Right ventricle myocardium superior (tissue), 1 donor: ENCODE measurements around the gene ZIK1. TPM values are rescaled to one million over a fixed set of nuclear protein-coding genes. Genes with fewer than 3 reads are reported as not detected.
A peak's percentile ranks its signal among the peaks of the same experiment; 100 is the strongest.

Experiments used
- ATAC-seq: fragments of 200-7000 bp; cut with Tn5 transposase; one replicate; pipeline ENCODE4 v1.9.1; 2020; ENCODE audit warnings: mild to moderate bottlenecking; ENCODE audit not compliant: poor library complexity
- DNase-seq: peaks from one replicate; pipeline ENCODE4 v3.0.0-alpha.2; 2020
- intact Hi-C: fragments of 100-400 bp; cut with DNase I; formaldehyde crosslinking; loops from one replicate; pipeline ENCODE4 v1.11.2; 2022
- long read RNA-seq: library from polyadenylated mRNA; unstranded; transcript quantifications from one replicate; pipeline ENCODE4 v2.0.0, GENCODE V29; 2021
- total RNA-seq: library from RNA; stranded (reverse); fragmentation: NEBNext Ultra II Directional; extraction: Animal tissue kit (Norgen Biotek cat#: 25700); gene quantifications from one replicate; pipeline ENCODE4 v1.2.1, GENCODE V29; 2021
- donor health status: DM: no; HTN: yes; CAD: no; lungs with severe emphysema.

Gene ZIK1
- total RNA-seq, result 3.8 TPM
- long read RNA-seq, partial matches to known transcripts, result 0 of 2 reads
- long read RNA-seq, other reads (novel, unspliced or antisense), result 2 of 2 reads

DNA sequence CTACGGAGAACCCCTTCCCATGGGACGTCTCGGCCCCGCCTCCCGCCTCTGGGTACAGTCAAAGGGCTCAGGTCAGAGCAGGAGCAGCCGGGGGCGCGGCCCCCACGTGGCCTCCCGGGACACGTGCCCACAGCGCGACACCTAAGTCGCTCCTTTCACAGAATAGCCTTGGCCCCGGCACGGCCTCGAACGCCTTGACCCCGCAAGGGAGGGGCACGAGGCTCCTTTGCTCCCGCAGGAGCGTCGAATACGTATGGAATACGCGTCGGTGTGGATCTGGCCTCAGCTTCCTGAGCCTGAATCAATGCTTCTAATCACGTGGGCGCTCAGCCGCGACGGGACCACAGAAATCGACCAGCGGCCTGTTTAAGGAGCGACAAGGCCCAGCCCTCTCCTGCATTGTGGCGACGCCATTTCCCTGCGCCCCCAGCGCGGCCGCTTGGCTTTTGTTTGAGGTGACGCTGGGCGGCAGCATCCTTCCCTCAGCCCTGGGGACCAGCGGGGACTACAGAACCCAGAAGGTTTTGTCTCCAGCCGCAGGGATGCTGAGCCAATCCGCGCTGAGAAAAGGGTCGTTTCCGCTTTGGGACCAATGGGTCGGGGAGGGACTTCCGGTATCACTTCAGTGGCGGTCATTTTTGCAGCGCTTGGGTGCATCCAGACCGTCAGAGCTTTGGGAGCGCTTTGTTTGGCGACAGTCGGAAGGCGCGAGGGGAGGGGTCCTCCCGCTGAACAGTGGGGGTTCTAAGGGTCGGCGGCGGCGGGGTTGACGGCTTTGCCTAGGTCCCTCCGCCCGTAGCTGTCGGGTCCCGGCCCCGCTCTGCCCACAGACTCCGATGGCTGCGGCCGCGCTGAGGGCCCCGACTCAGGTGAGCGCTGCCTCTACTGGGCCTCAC, at the start of gene ZIK1:
TSS of gene ZIK1 (plus strand) at position 625 of the 896 bp plus-strand sequence. CDS start at position 837, 212 bp downstream.
- ATAC-seq, result peak; percentile 95
- intact Hi-C loops, result no loop called here
- DNase-seq, result peak; percentile 93

DNA sequence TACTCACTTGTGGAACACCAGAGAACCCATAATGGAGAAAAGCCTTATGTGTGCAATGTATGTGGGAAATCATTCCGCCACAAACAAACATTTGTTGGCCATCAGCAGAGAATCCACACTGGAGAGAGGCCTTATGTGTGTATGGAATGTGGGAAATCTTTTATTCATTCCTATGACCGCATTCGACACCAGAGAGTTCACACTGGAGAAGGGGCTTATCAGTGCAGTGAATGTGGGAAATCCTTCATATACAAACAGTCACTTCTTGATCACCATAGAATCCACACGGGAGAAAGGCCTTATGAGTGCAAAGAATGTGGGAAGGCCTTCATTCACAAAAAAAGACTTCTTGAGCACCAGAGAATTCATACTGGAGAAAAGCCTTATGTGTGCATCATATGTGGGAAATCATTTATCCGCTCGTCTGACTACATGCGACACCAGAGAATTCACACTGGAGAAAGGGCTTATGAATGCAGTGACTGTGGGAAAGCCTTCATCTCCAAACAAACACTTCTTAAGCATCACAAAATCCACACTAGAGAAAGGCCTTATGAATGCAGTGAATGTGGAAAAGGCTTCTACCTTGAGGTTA, 45.9 kb upstream of the ZIK1 start:
- DNase-seq, result no peak
- intact Hi-C loops, result no loop called here
- no peak for ATAC-seq

DNA sequence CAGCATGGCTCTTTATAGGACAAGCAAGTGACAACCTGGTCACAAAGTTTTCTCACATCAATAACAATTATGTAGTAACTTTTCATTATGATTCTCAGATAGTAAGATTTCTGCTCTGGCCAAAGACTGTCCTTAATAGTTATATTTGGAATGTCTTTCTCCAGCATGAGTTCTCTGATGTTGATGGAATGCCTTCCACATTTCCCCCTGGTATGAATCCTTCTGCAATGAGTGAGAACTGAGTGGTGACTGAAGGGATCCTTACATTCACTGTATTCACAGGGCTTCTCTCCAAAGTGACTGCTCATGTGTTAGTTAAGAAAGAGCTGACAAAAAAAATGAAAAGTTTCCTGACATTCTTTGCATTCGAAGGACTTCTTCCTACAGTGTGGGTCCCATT, 37.4 kb upstream of the ZIK1 start:
- DNase-seq, result no peak
- intact Hi-C loops, result no loop called here

DNA sequence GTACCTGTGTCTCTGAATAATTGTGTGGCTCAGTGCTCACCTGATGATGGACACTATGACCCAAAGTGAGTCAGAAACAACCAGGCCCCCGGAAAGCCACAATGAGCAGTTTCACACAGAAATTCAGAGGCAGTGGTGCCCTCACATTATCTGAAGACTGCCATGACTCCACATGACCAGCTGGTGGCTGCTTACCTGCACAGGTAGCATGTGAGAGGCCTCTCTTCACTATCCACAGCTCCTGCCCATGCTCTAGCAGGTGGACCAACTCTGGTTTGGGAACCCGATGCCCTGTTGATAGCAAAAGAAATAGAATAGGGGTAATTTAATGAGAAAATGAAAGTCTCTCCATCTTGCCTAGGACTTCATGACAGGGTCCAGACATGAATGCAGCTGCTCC, 31.5 kb upstream of the ZIK1 start:
- ATAC-seq, result no peak

More for the DNA sequence above, 37.4 kb upstream of the ZIK1 start:
- ATAC-seq, result no peak

DNA sequence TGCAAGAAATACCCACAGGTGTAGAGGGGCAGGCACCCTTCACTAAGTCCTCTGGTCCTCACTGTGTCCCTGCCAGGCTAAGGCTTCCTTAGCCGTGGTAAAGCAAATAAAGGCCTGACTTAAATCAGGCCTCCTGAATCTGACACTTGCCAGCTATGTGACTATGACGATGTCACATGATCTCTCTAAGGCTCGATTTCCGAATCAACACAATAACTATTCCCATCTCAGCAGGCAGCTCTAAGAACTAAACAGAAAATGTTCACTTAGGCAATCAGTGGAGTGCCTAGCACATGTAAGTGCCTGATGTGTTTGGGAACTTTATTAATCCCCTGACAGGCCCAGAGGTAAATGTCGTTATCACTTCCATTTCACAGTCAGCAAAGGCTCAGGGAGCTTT, 26.3 kb upstream of the ZIK1 start:
- intact Hi-C loops, result no loop called here
- DNase-seq, result no peak
- no peak for ATAC-seq

More for the DNA sequence above, 31.5 kb upstream of the ZIK1 start:
- no peak for DNase-seq
- intact Hi-C loops, result no loop called here

DNA sequence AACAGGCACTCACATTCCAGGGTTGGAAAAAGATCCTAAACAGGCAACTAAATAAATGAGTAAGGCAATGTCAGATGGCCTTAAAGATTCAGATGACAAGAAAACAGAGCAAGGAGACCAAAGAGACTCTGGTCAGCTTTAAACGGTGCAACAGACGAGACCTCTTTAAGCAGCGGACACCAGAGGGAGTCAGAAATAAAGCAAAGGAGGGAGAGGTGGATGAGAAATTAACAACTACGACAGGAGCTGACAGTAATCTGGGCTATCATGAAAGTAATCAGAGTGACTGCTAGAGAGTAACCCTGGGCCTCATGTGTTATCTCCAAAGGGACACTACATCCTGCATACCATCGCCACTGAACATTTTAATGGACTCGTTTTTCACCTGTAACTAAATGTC, 25.4 kb upstream of the ZIK1 start:
- DNase-seq (no peak), ATAC-seq (peak; percentile 14)
- intact Hi-C loops, result no loop called here

DNA sequence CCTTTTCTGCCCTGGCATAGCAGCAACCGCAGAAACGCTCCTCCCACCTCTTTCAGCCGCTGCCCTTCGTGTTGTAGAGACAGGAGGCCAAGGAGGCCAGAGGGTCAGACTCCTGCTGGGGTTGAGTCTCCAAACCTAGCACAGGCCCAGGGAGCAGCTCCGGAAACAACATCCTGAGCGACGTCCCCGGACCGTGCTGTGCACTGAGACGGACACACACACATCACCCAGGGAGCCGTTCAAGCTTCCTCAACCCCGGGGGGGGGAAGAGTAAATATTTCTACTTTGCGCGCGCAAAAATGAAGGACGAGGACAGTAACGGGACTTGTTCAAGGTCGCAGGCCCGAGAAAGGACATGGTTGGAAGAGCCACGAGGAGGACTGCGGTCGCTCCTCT, 24.9 kb upstream of the ZIK1 start:
- peak; percentile 60 for ATAC-seq
- DNase-seq, result peak; percentile 46
- intact Hi-C loops, result no loop called here

DNA sequence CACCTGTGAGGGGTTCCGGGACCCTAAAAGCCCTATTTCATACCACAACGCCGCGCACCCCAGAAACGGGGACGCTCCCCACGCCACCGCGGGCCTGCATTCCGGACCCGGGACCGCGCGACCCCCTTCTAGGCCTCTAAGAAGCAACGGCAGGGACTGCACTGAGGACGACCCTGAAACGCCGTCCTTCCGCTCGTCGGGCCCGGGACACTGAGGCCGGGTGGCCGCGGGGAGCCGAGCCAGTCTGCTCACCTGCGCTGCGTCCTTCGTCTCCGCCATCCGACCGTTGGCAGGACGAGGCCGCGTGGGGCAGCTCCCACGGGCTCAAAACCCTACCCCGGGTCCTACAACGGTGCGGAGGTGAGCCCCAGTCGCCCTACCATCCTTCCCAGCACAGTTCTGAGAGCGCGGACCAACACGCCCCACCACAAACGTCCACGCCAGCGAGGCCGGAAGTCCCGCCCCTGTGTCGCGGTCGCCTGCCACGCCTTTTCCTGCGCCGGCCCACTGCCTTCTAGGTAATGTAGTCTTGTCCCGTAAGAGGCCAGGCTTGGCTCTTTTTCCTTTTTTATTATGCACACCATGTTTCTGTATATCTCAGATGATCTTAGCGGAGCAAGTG, 24.4 kb upstream of the ZIK1 start, which contains the start of gene ZNF550:
TSS of gene ZNF550 (minus strand) at position 460 of the 622 bp plus-strand sequence. CDS start at position 279, 181 bp downstream.
- ATAC-seq (peak; percentile 99), DNase-seq (peak; percentile 96)
- intact Hi-C loops, result no loop called here

DNA sequence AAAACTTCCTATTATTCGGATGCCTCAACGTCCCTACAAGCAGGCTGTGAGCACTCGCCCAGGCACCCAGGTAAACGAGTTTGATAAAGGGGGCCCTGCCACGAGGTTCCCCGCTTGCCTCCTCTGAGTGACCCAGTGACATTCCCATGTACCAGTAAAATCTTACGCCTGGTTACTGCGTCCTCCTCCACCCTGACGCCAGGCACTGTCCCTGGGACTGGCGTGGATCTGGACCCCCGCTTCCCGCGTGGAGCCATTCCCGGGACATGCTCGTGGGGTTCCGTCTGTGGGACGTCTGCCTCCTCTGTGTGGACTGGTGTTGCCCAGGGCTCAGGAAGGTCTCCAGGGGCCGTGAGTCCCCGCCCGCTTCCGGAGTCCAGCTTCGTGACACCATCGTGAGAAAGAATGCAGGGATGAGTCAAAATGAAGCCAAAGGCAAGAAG, 23.9 kb upstream of the ZIK1 start:
- DNase-seq (peak; percentile 50), ATAC-seq (peak; percentile 48)
- intact Hi-C loops, result no loop called here

DNA sequence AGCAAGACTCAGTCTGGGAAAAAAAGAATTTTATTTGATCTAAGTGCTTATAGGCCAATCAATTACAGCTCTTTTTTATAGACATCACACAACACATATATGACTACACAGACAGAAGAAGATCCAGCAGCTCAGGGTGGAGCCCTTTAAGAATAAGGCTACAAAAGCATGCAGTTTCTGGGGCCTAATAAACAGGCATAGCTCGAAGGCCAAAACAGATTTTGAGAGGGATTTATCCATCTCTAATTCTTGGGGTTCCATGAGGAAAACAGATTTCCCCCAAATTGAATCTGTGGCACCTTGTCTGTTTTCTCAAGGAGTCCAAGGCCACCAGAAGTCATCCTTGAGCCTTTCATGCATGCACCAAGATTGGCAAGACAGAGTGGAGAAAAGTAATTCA, 20.4 kb upstream of the ZIK1 start:
- DNase-seq (no peak), ATAC-seq (no peak)
- intact Hi-C loops, result no loop called here

DNA sequence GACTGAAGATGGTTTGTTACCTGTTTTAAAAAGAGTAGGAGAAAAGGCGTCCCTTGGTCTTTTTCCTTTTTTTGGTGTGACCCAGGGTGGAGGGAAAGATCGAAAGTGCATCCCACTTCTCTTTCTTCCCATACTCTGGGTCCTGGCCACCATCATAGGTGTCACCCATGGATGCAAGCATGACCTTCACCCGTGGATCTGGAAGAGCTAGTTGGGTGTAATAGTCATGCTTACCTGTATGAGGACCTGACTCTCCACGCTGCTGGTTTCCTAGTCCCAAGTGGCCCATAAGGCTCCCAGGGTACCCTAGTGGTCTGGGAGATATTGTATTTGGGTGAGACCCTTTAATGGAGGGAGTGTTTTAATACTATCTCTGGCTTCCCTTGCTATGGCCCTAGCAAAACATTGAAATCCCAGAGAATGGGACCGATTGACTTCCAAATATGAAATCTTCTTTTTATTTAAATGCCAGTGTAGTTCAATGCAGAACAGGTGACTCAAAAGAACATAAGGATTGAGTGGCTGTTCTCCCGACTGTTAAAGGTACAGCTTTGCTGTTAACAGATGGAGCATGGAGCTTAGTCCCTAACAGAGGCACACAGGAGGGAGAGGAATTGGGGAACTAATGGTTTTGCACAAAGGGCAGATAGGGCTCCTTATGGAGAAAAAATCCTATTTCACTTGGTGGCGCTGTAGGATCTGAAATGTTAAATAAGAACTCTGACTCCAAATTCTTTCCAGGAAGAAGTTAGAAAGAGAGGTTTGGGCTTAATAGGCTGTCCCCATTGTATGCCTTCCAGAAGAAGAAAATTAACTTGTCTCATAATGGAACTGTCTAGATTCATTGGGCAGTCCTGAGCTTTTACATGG, 17.3 kb upstream of the ZIK1 start:
- no peak for ATAC-seq
- intact Hi-C loops, result no loop called here
- no peak for DNase-seq

DNA sequence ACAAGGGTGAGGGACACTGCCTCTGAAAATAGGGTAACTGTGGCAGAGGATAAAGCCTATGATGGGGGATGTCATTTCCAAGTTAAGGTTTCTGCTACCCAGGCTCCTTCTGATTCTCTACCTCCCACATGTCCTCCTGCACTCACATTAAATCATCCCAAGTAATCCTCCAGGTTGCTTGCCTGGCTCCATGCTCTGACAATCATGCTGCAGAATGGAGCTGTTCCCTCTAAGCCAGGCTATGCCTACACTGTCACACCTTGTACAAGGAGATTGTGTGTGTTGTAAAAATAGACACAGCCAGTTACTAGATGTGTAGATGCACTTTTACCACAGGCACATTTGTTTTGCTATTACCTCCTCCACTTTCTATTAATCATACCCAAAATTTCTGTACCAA, 13.2 kb upstream of the ZIK1 start:
- no peak for DNase-seq
- intact Hi-C loops, result no loop called here
- no peak for ATAC-seq

DNA sequence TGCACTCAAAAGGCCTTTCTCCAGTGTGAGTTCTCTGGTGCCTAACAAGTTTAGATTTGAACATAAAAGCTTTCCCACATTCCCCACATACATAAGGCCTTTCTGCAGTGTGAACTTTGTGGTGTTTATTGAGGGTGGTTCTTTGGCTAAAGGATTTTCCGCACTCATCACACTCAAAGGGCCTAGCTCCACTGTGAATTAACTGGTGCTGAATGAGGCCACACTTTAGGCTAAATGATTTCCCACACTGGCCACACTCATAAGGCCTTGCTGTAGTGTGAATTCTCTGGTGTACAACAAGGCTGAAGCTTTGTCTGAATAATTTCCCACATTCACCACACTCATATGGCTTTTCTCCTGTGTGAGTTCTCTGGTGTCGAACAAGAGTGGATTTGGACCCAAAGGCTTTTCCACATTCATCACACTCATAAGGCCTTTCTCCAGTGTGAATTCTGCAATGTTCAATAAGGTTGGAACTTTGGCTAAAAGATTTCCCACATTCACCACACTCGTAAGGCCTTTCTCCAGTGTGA, 11.5 kb upstream of the ZIK1 start:
- no peak for DNase-seq
- ATAC-seq, result no peak

DNA sequence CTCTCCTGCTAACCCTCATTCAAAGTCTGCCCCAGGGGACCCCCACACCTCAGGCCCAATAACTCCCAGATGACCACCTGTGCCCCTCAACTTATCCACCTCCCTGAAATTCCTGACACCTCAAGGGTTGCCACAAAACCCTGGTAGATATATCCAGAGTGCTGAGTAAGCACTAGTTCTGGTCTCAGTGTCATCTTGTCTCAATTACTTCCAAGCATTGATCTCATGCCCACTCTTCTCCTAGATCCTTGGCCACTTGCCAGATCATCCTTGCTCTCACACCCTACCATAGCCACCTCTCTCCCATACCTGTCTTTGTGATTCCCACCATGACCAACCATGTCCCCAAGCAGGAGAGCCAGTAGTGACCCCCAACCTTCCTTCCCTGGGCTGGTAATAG, 7.3 kb upstream of the ZIK1 start:
- DNase-seq (no peak), ATAC-seq (no peak)
- intact Hi-C loops, result no loop called here

More for the DNA sequence above, 11.5 kb upstream of the ZIK1 start:
- intact Hi-C loops, result no loop called here

DNA sequence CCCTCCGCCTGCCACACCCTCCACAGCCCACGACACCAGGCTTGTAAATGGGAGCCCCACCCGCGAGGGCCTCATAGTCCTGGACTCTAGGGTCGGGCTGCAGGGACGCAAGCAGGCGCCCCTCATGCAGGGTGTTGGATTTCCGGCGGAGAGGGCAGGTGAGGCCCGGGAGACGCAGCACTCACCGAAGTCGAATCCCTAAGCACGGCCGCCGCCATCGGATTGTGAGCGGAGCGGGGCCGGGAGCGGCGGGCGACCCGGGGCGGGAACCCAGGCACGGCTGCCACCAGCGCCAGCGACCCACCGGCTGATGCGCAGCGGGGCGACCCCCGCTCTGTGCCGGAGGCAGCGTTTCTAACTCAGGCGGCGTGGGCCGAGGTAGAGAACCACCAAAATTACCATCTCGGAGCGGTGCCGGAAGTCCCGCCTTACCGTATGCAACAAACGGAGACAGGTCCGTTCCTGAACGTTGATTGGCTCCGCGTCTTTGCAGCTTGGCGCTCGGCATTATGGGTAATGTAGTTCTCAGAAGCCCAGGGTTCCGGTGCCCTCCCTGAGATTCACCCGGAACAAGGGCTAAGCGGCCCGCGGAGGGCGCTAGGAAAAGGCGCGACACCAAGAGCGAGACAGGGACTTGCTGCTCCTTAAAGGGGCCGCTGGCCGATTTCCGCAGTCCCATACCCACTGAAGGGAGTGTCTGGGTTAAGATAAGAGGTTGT, 5.3 kb upstream of the ZIK1 start, which contains the start of gene ZNF416:
TSS of gene ZNF416 (minus strand) at position 425 of the 719 bp plus-strand sequence. CDS start at position 218, 207 bp downstream.
- intact Hi-C loops, result no loop called here

DNA sequence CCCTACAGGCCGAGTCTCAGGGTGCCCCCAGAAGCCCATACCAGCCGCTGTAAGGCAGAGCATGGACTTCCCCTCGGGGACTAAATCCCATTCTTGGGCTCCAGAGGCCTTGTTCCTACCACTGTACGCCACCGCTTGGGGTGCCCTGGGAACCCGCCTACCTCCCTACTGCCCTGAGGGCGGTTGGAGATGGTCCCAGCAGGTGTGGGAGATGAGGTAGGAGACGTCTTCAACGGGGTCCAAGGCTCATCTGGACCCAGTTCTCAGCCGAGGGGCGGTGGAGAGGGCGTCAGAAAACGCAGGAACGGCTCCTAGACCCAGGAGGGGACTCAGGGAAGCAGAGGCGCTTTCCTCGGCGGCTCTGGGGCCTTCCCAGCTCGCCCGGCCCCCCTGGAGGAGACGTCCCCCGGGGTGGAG, 833 bp upstream of the ZIK1 start:
- no peak for ATAC-seq
- no peak for DNase-seq
- intact Hi-C loops, result no loop called here

More for the DNA sequence above, 5.3 kb upstream of the ZIK1 start, which contains the start of gene ZNF416:
- ATAC-seq (peak; percentile 99), DNase-seq (peak; percentile 97)

DNA sequence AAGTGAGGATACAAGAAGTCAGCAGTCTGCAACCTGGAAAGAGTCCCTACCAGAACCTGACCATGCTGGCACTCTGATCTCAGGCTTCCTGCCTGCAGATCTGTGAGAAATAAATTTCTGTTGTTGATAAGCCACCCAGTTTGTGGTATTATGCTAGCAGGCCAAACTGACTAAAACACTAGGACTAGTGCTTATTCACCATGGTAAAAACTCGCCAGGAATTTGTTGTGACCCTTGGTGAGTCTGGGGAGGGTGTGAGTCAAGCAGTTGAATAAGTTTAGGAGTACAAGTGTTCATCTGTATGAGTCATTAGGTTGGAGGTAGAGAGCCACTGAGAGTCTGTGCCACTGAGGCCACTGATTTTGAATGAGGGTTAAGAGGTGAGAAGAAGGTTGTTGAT, 3.6 kb downstream of the ZIK1 start:
- intact Hi-C loops, result no loop called here
- DNase-seq (no peak), ATAC-seq (no peak)
